Kidney epithelial cell (primary cell): ENCODE measurements around the gene SCARF2. TPM values are rescaled to one million over a fixed set of nuclear protein-coding genes. Genes with fewer than 3 reads are reported as not detected.

Source experiments
- DNase-seq: peaks from one replicate; pipeline ENCODE4 v3.0.0-alpha.2; 2010; ENCODE audit warnings: low read depth
- H3K27me3 ChIP-seq: 2 replicates; pipeline ENCODE4 v1.6.0; 2011; ENCODE audit warnings: low read length; ENCODE audit not compliant: control insufficient read depth, insufficient read depth
- H3K36me3 ChIP-seq: 2 replicates; pipeline ENCODE4 v1.5.1; 2011; ENCODE audit warnings: low read length; ENCODE audit not compliant: control insufficient read depth, insufficient read depth
- H3K4me3 ChIP-seq: 2 replicates; pipeline ENCODE4 v1.5.1; 2011; ENCODE audit warnings: low read depth, mild to moderate bottlenecking, control low read depth, low read length
- total RNA-seq: library from RNA; depleted of rRNA; stranded (reverse); fragments of >200 nt; gene quantifications from 2 replicates; pipeline ENCODE4 v1.2.3, GENCODE V29; 2015
- TF ChIP-seq, protein P1 (sequence below): IDR thresholded peaks from 2 replicates; pipeline ENCODE4 v1.5.1; 2011; ENCODE audit warnings: mild to moderate bottlenecking, moderate library complexity, low read length, control low read depth, inconsistent platforms; ENCODE audit not compliant: insufficient read depth, poor library complexity, severe bottlenecking

Gene SCARF2
- total RNA-seq, 1 donor from 2014 or later: 33.6 TPM

- Histone ChIP-seq H3K36me3 (peaks cover 1% of the 10 kb centered on the region), H3K4me3 (no peak overlapping the region), H3K27me3 (no peaks in the 10 kb centered on the region)
- DNase-seq: no peak
- TF ChIP-seq, protein P1, sequence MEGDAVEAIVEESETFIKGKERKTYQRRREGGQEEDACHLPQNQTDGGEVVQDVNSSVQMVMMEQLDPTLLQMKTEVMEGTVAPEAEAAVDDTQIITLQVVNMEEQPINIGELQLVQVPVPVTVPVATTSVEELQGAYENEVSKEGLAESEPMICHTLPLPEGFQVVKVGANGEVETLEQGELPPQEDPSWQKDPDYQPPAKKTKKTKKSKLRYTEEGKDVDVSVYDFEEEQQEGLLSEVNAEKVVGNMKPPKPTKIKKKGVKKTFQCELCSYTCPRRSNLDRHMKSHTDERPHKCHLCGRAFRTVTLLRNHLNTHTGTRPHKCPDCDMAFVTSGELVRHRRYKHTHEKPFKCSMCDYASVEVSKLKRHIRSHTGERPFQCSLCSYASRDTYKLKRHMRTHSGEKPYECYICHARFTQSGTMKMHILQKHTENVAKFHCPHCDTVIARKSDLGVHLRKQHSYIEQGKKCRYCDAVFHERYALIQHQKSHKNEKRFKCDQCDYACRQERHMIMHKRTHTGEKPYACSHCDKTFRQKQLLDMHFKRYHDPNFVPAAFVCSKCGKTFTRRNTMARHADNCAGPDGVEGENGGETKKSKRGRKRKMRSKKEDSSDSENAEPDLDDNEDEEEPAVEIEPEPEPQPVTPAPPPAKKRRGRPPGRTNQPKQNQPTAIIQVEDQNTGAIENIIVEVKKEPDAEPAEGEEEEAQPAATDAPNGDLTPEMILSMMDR: no peak
Measured at GRCh38 chr22:20449819-20450550, 12.4 kb upstream of the SCARF2 start.

DNA sequence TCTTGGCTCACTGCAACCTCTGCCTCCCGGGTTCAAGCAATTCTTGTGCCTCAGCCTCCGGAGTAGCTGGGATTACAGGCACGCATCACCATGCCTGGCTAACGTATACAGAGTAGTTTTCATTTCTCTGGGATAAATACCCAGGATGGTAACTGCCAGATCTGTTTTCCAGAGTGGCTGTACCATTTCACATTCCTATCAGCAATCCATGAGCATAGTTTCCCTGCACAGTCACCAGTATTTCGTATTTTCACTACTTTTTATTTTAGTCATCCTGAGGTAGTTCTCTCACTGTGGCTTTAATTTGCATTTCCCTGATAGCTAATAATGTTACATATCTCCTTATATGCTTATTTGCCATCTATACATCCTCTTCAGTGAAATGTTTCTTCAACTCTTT is 11.0 kb upstream of the SCARF2 start:
- Histone ChIP-seq H3K4me3 (no peak overlapping the region), H3K27me3 (no peaks in the 10 kb centered on the region), H3K36me3 (peaks cover 1% of the 10 kb centered on the region)
- TF ChIP-seq, protein P1: no peak
- no peak for DNase-seq

GRCh38 chr22:20446383-20446970 is 8.9 kb upstream of the SCARF2 start:
- DNase-seq: no peak
- TF ChIP-seq, protein P1: no peak
- Histone ChIP-seq H3K36me3 (peaks cover 1% of the 10 kb centered on the region), H3K4me3 (no peak overlapping the region), H3K27me3 (no peaks in the 10 kb centered on the region)

- TF ChIP-seq, protein P1: no peak
- Histone ChIP-seq H3K27me3 (no peaks in the 10 kb centered on the region), H3K4me3 (no peak overlapping the region), H3K36me3 (peaks cover 1% of the 10 kb centered on the region)
- DNase-seq: no peak
Measured at GRCh38 chr22:20444325-20444724, 6.7 kb upstream of the SCARF2 start.

GRCh38 chr22:20442485-20443284 is 5.1 kb upstream of the SCARF2 start:
- H3K27me3 ChIP-seq: no peaks in the 10 kb centered on the region
- TF ChIP-seq, protein P1: no peak
- no peak overlapping the region for H3K4me3 ChIP-seq
- H3K36me3 ChIP-seq: peaks cover 1% of the 10 kb centered on the region
- no peak for DNase-seq
